LNCAP (cell line): ENCODE measurements around the gene PIGV.

ENCODE experiments used
- CTCF ChIP-seq: fragments of 450-650 bp; IDR thresholded peaks from 2 replicates; pipeline ENCODE4 v1.5.1; 2017; ENCODE audit warnings: mild to moderate bottlenecking

Gene PIGV

DNA sequence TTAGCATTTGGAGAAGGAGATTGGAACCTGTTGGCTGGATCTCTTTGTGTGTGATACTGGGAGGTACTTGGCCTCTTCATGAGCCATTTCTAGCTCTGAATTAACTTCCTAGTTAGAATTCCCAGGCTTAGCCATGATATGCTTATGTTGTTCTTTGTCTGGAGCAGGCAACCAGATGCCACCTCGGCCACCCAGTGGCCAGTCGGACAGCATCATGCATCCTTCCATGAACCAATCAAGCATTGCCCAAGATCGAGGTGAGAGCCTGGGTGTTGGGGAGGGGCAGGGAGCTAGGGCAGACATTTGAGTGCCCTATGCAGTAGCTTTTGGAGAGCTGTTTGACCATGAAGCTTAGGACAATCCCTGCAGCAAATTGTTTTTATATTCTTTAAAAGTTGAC lies 26.5 kb upstream of the PIGV start:
- no peak; the same call in 1 of the 2 replicates for TF ChIP-seq CTCF

DNA sequence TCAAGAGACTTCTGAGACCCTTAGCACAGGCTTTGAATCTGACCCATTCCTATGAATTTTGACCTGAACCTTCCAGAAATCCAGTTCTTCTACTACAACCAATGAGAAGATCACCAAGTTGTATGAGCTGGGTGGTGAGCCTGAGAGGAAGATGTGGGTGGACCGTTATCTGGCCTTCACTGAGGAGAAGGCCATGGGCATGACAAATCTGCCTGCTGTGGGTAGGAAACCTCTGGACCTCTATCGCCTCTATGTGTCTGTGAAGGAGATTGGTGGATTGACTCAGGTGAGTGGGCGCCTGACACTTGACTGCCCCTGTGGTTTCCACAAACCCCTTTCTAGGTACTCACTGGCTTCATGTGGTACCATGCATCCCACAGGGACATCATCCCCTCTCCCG lies 20.0 kb upstream of the PIGV start:
- TF ChIP-seq CTCF, result no peak

GRCh38 chr1:26768755-26769154 lies 19.0 kb upstream of the PIGV start:
- no peak for TF ChIP-seq CTCF

GRCh38 chr1:26771285-26771642 lies 16.5 kb upstream of the PIGV start:
- TF ChIP-seq CTCF, result no peak

GRCh38 chr1:26771643-26772321 lies 16.0 kb upstream of the PIGV start:
- no peak for TF ChIP-seq CTCF

DNA sequence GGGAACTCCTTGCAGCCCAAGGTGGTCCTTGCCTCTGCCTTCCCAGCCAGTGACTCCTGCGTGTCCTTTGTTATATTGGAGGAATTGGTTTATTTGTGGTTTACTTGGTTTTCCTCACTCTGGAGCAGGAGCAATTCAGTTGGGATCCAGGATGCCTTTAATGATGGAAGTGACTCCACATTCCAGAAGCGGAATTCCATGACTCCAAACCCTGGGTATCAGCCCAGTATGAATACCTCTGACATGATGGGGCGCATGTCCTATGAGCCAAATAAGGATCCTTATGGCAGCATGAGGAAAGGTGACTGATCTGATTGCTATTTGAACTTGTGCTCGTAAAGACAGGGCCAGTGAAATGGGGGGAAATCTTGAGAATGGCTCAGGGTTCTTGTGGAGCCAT lies 15.1 kb upstream of the PIGV start:
- TF ChIP-seq CTCF, result no peak

- no peak for TF ChIP-seq CTCF
These were observed 13.3 kb upstream of the PIGV start for GRCh38 chr1:26774462-26774861.

GRCh38 chr1:26775666-26776065 lies 12.1 kb upstream of the PIGV start:
- TF ChIP-seq CTCF, result no peak
